ENCODE measurements around the gene ADGRG4.
"Not testable (repeated sequence)": the region's sequence is repeated elsewhere in the genome, so short reads cannot be mapped to it uniquely, and the experiment has no call there.

The ADGRG4 gene

GRCh38 chrX:136300721-136301120 is at the start of gene ADGRG4:
Gene ADGRG4 (plus strand): TSS chrX:136300963. CDS start chrX:136308778, 7,815 bp downstream.
- not testable (repeated sequence) for DNase-seq

GRCh38 chrX:136251041-136251991 is 49.4 kb upstream of the ADGRG4 start, which contains the start of gene MAP7D3:
Gene MAP7D3 (minus strand): TSS chrX:136251400. CDS start chrX:136251358, 42 bp downstream.
- no peak for DNase-seq

GRCh38 chrX:136255541-136255940 is 45.2 kb upstream of the ADGRG4 start:
- DNase-seq: no peak

GRCh38 chrX:136256026-136256425 is 44.7 kb upstream of the ADGRG4 start:
- DNase-seq: no peak

- DNase-seq: no peak
These were observed 41.8 kb upstream of the ADGRG4 start for GRCh38 chrX:136258951-136259350.

GRCh38 chrX:136259543-136259942 is 41.2 kb upstream of the ADGRG4 start:
- DNase-seq: no peak

- no peak for DNase-seq
These were observed 40.0 kb upstream of the ADGRG4 start for GRCh38 chrX:136260776-136261175.

GRCh38 chrX:136261321-136261720 is 39.4 kb upstream of the ADGRG4 start:
- DNase-seq: no peak

GRCh38 chrX:136262243-136262642 is 38.5 kb upstream of the ADGRG4 start:
- DNase-seq: no peak

- DNase-seq: no peak
These were observed 37.9 kb upstream of the ADGRG4 start for GRCh38 chrX:136262812-136263315.

GRCh38 chrX:136266828-136267227 is 33.9 kb upstream of the ADGRG4 start:
- DNase-seq: no peak

GRCh38 chrX:136268051-136269048 is 32.4 kb upstream of the ADGRG4 start:
- DNase-seq: no peak

- DNase-seq: no peak
These were observed 30.8 kb upstream of the ADGRG4 start for GRCh38 chrX:136269921-136270320.

- no peak for DNase-seq
These were observed 29.5 kb upstream of the ADGRG4 start for GRCh38 chrX:136271300-136271699.

GRCh38 chrX:136272325-136272724 is 28.4 kb upstream of the ADGRG4 start:
- DNase-seq: no peak

GRCh38 chrX:136273986-136274385 is 26.8 kb upstream of the ADGRG4 start:
- peak; percentile 1 for DNase-seq

- no peak for DNase-seq
These were observed 25.2 kb upstream of the ADGRG4 start for GRCh38 chrX:136275553-136275952.

GRCh38 chrX:136286375-136286774 is 14.4 kb upstream of the ADGRG4 start:
- not testable (repeated sequence) for DNase-seq

- DNase-seq: no peak
These were observed 8.9 kb upstream of the ADGRG4 start for GRCh38 chrX:136291824-136292223.

- no peak for DNase-seq
These were observed 8.1 kb upstream of the ADGRG4 start for GRCh38 chrX:136292656-136293055.

GRCh38 chrX:136295380-136295779 is 5.4 kb upstream of the ADGRG4 start:
- DNase-seq: no peak

GRCh38 chrX:136303041-136303440 is 2.3 kb downstream of the ADGRG4 start:
- no peak for DNase-seq

- no peak for DNase-seq
These were observed 3.7 kb downstream of the ADGRG4 start for GRCh38 chrX:136304493-136304892.

Data from NCI-H2081 treated with DMSO at 0.1 percent for 48 hours (cell line).